Loucy (cell line): ENCODE results near the gene INSR.
"Not testable (repeated sequence)": the region's sequence is repeated elsewhere in the genome, so short reads cannot be mapped to it uniquely, and the experiment has no call there.

Experiments used
- CTCF ChIP-seq: fragments of 200-600 bp; sonication (generic); conservative IDR thresholded peaks from 2 replicates; pipeline ENCODE4 v1.5.1; 2014; ENCODE audit warnings: mild to moderate bottlenecking, antibody characterized with exemption, low read length
- EZH2phosphoT487 ChIP-seq: fragments of 200-600 bp; IDR thresholded peaks from 2 replicates; pipeline ENCODE4 v1.6.1; 2018; ENCODE audit warnings: antibody characterized with exemption, mild to moderate bottlenecking, moderate library complexity, borderline replicate concordance

GRCh38 chr19:7146086-7146485 lies 148.1 kb downstream of the INSR start:
- TF ChIP-seq CTCF, EZH2phosphoT487: not testable (repeated sequence)
